CD4-positive, alpha-beta T cell treated with Interferon alpha-2 for 1 hour (primary cell): Measurements from ENCODE around the gene GRHL1.

ENCODE experiments used
- DNase-seq, 2 donors: peaks; one replicate each; pipeline ENCODE4 v3.0.0-alpha.2; 2020 to 2022

The GRHL1 gene

DNA sequence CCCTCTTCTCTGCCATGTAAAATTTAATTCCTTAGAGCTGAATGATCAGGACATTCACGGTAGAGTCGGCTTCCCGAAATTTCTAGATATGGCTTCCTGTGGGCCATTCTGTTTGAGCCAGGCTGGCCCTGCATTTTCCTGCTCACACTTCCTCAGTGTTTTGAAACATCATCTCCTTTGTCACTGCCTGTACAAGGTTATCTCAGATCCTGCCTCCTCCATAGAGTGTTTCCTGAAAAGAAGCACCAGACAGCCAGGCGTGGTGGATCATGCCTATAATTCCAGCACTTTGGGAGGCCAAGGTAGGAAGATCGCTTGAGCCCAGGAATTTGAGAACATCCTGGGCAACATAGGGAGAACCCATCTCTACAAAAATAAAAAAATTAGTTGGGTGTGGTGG, 43.6 kb downstream of the GRHL1 start:
- no peak for DNase-seq

DNA sequence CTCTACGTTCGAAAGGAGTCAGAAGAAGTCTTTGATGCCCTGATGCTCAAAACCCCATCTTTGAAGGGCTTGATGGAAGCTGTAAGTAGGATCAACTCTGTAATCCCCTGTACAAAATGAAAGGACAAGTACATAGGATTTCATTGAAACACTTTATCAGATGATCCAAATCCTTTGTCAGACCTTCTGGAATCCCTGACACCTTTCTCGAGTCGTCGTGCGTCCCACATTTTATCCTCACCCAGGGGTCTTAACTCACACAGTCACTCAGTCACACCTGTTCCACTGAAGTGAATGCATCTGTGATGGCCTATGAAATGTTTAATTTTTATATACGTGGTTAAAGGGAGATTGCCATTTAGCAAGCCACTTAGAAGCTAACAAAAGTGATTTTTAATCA, 44.8 kb downstream of the GRHL1 start:
- no peak for DNase-seq

DNA sequence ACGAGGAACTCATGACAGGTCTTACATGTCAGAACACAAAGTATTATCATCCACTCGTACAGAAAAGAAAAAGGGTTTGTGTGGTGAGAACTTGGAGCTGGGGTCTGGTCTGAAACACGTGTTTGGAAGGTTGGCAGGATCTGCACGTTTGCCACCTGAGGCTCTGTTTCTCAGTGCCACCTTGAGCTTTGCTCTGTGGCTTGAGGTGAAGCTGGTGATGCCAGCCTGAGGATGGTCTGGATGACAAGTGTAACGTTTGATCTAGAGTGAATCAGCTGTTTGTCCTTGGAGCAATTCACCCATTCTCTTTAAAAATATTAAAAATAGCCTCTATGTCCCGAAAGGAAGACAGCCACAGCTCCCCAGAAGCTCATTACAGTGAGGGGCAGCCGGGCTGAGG, 46.4 kb downstream of the GRHL1 start:
- DNase-seq = no peak

DNA sequence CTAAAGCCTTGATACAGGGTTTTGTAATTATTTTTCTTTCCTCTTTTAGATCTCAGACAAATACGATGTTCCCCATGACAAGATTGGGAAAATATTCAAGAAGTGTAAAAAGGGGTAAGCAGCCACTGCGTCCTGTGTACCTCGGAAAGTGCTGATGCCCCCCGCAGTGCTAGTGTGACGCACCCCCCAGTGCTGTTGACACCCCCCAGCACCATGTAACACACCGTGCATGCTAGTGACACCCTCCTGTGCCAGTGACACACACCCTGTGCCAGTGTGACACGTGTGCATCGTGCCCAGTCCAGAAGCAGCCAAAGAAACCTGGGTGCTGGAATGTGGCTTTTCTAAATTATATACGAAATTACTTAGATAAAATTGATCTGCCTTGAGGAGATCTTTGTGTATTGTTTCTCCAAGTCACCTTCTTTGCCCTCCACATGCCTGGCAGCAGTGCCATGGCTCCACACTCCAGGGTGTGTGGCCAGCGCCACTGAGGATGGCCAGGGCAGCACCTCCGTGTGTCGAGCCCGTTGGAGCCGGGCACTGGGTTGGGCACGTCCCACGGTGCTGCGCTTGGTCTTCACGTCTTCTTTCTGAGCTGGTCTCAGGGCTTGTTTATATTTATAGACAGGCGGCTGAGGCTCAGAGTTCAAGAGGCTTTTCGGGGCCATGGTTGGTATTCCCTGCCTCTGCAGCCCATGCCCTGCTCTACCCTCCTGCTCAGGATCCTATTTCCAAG, 47.6 kb downstream of the GRHL1 start:
- DNase-seq = no peak

DNA sequence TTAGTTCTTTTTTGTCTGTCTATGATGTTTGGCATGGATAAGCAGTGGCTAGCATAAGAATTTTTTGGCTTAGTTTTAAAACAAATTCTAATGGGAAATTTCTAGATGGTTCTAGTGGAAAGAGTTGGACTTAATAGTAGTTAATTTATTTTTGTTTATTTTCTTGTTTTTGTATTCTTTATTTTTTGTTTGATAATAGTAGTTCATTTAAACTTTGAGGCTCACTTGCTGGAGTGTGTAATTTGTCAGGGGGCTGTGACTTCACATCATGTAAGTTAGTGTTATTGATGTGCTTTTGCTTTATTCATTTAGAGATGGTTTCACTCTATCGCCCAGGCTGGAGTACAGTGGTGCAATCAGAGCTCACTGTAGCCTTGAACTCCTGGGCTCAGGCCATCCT, 48.2 kb downstream of the GRHL1 start:
- DNase-seq = no peak

DNA sequence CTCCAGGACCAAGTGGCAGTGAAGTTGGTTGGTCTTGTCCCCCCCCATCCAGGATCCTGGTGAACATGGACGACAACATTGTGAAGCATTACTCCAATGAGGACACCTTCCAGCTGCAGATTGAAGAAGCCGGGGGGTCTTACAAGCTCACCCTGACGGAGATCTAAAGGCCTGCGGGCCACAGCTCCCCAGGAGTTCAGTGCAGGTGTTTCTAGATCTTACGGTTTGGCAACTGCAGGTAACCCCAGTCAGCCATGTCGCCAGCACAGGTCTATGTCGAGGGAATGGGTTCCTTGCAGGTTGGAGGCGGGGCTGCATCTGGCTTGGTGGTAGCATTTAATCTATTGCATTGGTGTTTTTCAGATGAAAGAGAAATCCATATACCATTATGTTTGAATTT, 49.0 kb downstream of the GRHL1 start:
- DNase-seq = no peak

DNA sequence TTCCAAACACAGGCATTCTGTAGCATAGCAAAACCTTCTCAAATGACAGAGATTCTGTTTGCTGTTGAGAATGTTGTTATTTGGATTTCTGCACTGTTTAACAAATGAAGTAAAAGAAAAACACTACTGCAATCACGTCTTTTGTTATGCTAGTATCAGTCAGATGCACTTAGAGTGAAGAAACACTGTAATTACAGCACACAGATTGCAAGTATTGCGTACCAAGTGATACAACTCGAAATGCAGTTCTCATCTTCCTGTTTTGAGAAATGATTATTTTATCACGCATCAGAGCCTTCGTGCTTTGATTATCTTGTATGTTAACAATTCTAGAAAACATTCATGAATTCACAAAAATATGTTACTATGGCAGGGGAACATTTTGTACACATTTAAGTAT, 50.1 kb downstream of the GRHL1 start:
- DNase-seq = no peak

DNA sequence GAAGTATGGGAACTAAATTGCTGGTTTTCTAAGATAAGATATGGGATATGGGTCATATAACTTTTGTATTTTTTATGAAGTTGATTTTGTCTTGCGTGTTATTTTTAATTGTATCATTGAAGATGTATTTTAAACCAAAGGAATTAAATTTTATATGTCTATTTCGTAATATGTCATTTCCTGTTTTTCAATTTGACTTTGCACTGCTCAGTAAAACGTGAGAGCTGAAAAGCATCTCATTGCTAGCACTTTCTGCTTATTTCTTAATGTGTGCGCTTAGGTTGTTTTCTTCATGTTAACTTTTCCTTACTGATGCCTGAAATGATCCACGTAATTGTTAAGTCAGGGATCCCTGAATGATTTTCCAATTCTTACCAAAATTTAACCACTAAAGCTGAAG, 50.6 kb downstream of the GRHL1 start:
- DNase-seq = no peak

DNA sequence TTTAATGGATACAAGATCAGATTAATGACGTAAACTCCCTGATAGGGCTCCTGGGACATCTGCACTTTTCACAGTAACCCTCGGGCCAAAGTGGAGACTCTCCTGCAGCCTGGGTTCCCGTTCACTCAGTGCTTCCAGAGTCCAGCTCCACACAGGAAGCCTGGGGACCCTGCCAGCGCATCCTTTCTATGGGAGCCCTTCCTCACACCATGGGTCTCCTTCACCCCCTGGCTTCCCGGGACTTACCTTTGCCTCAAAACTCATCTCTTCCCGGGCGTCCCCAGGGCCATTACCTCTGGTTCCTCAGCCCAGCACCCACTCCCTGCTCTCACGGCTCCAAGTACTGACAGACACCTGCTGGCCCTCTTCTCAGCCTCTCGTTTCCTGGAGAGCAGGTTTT, 51.2 kb downstream of the GRHL1 start:
- DNase-seq = no peak

DNA sequence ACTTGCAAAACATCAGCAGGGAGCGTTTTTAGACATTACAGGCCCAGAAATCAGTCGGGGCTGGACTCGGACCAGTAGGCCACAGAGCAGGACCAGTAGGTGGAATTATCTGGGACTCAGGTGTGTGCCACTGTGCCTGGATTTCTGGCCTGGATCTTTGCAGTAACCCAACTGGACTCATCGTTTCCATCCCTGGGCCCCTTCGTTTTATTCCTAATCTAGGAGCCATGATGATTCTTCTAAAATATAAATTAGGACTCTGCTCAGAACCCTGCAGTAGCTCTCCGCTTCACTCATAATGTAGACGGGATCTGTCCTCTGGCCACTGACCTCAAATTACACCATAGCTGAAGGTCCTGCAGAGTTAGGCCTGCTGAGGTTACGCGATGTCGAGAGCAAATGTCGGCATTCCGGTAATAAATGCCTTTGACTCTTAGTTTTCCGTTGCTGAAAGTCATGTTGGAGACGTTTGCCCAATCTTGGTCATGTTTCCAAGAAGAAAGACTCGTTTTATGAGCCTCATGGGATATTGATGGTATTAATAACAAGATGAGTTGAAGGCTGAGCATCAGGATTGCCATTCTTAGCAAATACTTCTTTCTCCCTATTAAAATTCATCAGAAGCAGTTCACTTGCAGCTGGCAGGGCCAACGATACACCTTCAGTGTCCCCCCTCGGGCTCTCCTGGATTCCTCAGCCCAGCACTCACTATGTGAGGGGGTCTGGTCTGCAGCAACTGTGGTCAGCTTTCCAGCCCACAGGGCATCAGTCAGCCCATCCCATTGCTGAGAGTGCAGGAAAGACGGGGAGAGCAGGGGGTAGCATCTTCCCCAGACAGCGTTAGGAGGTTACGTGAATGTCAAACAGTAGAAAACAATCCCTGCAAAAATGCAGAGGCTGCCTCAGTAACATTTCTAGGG, 52.0 kb downstream of the GRHL1 start:
- no peak for DNase-seq

DNA sequence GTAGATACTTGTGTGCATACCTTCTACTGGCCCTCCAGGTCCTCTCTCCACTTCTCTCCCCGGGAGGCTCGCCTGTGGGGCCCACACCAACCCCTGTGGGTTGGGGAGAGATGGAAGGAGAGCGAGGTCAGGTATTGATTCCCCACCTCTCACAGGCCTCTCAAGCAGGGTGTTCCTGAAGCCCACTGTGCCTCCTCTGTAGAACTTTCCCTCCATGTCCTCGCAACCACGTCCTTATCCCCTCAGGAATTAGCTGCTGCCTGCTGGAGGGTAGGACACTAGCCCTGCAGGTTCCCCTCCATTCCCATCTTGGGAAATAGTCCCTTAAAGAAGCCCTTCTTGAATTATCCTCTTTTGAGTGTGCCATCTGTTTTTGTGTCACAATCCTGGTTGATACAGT, 52.9 kb downstream of the GRHL1 start:
- no peak for DNase-seq

DNA sequence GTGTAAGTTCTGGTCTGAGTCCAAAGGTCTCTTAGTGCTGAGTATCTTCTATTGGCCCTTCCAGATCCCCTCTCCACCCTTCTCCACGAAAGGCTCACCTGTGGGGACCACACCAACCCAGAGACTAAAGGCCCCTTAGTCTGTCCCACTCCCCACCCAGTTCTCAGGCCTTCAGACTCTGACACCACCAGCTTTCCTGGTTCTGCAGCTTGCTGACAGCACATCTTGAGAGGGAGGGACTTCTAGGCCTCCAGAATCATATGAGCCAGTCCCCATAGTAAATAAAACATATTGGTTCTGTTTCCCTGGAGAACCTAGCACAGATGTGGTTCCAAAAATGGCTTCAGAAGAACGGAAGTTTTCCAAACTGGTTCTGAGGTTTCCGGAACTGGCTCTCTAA, 53.3 kb downstream of the GRHL1 start:
- DNase-seq = no peak

DNA sequence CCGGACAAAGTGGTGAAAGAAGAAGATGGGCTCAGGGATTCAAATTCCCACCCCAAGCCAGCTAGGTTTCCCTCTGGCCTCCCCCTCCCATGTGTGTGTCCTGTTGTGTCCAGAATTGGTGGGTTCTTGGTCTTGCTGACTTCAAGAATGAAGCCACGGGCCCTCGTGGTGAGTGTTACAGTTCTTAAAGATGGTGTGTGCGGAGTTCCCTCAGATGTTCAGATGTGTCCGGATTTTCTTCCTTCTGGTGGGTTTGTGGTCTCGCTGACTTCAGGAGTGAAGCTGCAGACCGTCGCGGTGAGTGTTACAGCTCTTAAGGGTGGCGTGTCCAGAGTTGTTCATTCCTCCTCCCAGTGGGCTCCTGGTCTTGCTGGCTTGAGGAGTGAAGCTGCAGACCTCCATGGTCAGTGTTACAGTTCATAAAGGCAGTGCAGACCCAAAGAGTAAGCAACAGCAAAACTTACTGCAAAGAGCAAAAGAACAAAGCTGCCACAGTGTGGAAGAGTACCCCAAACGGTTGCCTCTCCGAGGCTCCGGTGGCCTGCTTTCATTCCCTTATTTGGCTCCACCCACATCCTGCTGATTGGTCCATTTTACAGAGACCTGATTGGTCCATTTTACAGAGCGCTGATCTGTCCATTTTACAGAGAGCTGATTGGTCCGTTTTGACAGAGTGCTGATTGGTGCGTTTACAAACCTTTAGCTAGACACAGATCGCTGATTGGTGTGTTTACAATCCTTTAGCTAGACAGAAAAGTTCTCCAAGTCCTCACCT, 54.2 kb downstream of the GRHL1 start:
- no peak for DNase-seq

DNA sequence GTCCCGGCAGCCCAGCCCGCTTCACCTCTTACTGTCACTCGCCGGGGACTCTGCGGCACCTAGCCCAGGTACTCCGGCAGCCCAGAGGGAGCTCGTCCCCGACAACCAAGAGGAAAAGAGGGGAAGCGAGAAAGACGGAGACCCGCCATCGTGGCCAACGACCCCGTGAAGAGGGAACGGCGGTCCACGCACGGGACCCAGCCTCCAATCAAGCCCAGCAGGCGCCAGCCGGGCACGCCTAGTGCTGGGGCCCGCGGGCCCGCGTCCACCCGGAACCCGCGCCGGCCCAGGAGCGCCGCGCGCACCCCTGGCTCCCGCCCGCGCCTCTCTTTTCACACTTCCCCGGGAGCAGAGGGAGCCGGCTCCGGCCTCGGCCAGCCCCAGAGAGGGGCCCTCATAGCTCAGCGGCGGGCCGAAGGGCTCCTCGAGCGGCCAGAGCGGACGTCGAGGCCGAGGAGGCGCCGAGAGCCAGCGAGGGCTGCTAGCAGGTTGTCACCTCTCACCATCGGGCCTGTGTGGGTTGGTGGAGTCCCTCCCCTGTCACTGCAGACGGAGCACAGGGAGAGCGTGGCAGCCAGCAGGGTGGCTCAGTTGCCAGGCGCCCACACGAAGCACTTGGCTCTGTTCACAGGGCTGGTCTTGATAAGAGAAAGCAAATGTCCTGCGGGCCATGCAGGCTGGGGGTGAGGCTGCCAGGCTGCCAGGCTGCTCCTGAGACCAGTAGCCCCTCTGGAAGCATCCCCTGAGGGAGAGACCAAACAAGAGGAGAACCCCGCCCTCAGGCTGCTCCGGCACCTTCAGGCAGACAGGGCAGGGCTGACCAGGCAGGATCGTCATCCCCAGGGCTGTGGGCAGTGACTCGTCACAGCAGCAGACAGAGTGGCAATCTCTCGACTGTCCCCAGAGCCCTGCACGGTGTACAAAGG, 55.0 kb downstream of the GRHL1 start:
- no peak for DNase-seq

DNA sequence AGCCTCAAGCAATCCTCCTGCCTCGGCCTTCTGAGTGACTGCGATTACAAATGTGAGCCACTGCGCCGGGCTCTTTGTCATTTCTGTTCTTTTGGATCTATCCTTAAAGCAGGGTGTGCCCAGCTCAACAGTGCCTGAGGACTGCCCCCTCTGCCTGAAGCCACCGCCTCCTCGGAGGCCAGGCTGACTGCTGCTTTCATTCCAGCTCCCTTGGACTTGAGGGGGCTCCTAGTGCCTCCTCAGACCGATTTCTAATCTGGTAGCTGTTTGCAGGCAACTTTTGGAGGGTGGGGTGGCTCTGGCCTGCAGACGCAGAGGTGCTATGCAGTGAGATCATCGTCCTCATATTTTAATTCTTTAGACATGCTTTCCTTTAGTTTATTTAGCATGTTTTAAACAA, 55.9 kb downstream of the GRHL1 start:
- DNase-seq = no peak

DNA sequence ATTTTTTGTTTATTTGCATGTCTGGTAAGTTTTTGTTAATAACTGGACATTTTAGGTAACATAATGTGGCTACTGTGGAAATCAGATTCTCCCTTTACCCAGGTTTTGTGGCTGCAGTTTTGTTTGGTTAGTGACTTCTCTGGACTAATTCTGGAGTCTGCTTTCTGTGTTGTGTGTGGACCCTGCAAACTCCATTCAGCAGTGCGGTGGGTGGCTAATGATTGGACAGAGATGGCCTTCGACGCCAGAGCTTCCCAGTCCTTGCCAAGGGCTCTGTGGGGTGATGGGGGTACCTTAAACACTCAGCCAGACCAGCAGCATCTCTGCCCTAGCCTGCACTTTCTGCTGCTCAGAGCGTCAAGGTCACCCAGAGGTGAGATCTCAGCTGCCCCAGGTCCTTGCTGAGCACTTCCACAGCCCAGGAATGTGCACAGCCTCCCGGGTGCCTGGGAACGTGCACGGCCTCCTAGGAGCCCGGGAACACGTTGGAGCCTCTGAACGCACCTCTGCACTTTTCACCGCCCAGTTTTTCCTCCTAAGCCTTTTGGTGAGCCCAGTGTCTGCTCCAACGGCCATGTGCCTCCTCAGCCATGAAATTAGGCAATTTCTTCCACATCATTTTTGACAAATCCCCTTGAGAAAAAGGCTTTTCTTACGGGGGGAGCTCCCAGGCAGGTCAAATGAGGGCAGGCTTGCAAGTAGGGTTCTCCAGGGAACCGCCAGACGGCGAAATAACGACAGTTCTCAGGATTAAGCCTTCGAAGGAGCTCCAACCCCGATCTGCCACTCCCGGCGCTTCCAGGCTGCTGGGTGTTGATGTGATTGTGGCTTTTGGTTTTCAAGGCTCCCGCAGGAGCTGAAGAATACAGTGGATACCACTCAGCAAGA, 56.7 kb downstream of the GRHL1 start:
- no peak for DNase-seq

DNA sequence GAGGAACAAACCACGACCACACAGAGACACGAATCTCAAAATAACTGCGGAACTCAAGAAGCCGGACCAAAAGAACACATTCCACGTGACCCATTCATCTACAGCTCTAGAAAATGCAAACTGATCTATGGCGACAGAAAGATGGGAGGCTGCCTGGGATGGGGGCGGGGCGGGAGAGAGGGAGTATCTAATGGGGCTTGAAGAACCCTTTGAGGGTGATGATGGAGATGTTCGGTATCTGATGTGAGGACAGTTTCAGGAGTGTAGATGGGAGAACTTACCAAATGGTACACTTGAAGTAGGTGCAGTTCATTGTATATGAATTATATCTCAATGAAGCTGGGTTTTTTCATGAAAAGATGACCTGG, 57.3 kb downstream of the GRHL1 start:
- DNase-seq = no peak

DNA sequence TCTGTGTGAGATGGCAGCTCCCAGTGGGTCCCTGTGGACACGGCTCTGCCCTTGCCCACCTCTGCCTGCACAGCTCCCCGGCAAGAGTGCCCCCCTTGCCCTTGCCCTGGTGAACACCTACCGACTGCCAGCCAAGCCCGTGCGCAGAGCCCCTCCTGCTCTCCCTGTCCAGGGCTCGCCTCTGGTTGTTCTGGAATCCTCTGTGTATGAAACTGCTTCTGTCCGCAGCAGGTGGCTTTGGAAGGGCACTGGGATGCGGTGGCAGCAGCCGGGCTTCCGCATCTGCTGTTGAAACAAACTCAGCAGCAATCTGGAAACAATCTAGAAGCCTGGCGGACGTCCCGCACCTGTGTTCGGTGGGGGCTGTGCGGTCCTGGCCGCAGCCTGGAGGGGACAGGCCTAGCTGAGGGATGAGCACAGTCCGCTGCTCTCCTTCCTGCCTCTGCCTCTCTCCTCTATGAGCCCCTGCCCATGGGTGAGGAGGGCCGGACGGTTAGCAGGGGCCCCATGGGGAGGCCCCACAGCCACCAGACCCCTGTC, 57.8 kb downstream of the GRHL1 start:
- DNase-seq = no peak

DNA sequence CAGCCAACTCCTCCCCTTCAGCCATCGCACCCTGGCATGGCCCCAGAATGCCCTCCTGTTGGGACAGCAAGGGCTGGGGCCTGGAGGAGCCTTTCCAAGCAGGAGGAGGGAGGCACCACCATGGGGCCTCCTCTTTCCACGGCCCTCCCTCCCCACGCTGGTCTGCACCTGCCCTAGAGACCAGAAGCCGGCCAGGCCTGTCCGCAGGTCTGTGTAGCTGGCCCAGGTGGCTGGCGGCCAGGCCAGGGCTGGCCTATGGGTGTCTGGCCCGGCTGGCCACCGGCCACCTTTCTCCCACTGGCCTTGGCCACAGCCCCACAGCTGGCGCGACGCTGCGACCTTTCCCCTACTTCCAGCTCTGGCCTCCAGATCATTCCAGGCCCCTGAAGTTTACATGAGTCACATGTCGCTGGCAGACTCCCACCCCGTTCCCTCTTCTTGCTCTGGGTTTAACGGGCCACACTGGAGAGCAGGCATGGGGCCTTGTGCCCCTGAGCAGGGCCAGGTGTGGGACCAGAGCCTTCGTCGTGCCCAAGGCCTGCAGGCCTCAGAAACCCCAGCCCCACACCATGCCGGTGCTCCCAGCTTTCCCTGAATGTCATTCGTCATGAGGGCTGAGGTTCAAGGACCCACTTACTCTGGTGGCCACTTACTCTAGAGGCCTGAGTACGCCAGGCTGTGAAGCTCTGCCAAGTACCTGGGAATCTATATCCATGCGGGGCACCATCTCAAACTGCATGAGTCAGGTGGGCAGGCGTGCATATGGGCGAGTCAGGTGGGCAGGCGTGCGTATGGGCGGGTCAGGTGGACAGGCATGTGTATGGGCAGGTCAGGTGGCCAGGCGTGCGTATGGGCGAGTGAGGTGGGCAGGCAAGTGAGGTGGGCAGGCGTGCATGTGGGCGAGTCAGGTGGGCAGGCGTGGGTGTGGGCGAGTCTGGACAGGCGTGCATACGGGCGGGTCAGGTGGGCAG, 58.6 kb downstream of the GRHL1 start:
- no peak for DNase-seq
